Ascending aorta (tissue), 2 donors: ENCODE results near the gene ARHGAP30. TPM values are rescaled to one million over a fixed set of nuclear protein-coding genes. Genes with fewer than 3 reads are reported as not detected.
"Not testable (repeated sequence)": the region's sequence is repeated elsewhere in the genome, so short reads cannot be mapped to it uniquely, and the experiment has no call there.

Experiments
- DNase-seq, 2 donors: peaks; one replicate each; pipeline ENCODE4 v3.0.0-alpha.2; 2019; ENCODE audit warnings: low spot score in 2 of 2
- H3K27ac ChIP-seq, 2 donors: fragments of 200-600 bp; sonication (generic); one replicate each; pipeline ENCODE4 v1.5.1; 2016 to 2017; ENCODE audit warnings: mild to moderate bottlenecking in 1 of 2
- H3K27me3 ChIP-seq: fragments of 200-600 bp; sonication (generic); one replicate; pipeline ENCODE4 v1.5.1; 2017
- H3K36me3 ChIP-seq, 2 donors: fragments of 200-600 bp; sonication (generic); one replicate each; pipeline ENCODE4 v1.5.1; 2016
- H3K4me1 ChIP-seq, 2 donors: fragments of 200-600 bp; sonication (generic); one replicate each; pipeline ENCODE4 v1.5.1; 2016 to 2017; ENCODE audit warnings: mild to moderate bottlenecking in 1 of 2
- H3K4me3 ChIP-seq, 2 donors: fragments of 200-600 bp; sonication (generic); one replicate each; pipeline ENCODE4 v1.5.1; 2016 to 2017; ENCODE audit warnings: mild to moderate bottlenecking in 1 of 2
- H3K9me3 ChIP-seq, 2 donors: fragments of 200-600 bp; sonication (generic); one replicate each; pipeline ENCODE4 v1.5.1; 2016
- CTCF ChIP-seq, 3 experiments: fragments of 200-600 bp in 2 of 3; fragments of 450-650 bp in 1 of 3; sonication (generic) in 2 of 3; IDR thresholded peaks; one replicate each; pipeline ENCODE4 v1.5.1; 2016 to 2019; ENCODE audit warnings: antibody characterized with exemption in 3 of 3, mild to moderate bottlenecking in 1 of 3, moderate library complexity in 1 of 3
- intact Hi-C: fragments of 100-400 bp; cut with DNase I; formaldehyde crosslinking; loops from one replicate; pipeline ENCODE4 v1.15.1; 2023
- total RNA-seq: library from RNA; depleted of rRNA; stranded (reverse); fragments of >200 nt; gene quantifications from one replicate; pipeline ENCODE4 v1.1.0, GENCODE V29; 2016

The ARHGAP30 gene
- total RNA-seq, 1 donor from 2014 or later, result 14.7 TPM

DNA sequence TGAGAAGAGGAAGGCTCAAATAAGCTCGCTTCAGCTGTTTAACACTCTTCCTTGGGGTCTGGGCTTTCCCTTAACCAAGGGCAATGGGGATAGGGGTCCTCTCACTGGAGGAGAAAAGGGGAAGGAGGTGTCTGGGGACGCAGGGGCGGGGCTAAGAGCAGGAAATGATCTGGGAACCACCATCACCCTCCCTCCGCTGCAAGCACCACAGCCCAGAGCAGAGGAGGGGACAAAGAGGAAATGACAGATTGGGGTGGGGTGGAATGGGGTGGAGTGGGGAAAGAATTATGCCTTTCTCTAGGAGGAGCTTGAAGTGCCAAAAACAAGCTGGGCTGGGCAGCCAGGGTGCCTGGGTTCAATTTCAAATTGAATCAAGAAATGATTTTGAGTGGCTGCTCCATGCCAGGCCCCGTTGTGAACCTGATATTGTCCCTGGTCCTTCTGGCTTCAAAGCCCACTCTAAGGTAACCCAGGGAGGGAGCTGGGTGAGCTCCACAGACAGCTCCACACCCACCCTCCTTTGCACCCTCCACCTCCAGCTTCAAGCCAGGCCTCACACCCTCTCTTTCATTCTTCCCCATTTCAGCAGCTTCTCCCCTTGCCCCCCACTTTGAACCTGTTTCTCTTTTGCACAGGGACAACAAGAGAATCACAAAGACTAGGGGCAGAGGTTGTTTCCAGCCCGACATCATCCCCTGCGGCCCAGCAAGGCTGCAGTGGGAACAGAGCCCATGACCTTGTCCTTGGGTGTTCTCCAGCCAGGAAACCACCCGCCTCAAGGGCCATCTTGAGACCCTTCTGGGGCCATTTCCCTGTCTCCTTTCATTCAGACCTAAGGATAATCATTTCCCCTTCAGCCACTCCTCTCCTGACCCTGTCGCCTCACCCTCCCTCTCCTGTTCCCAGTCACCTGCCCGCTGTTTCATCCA, 1.1 kb downstream of the ARHGAP30 start:
- no peak for TF ChIP-seq CTCF (IDR thresholded peaks at IDR 0.05)
- Histone ChIP-seq H3K27me3 (no peaks in the 10 kb centered on the region), H3K27ac (peak overlapping the region; percentile 11 to 61), H3K9me3 (no peaks in the 10 kb centered on the region), H3K4me3 (peak overlapping the region in 1 of 2 donors; percentile 50), H3K4me1 (no peaks in the 10 kb centered on the region), H3K36me3 (no peaks in the 10 kb centered on the region)
- intact Hi-C loops, result no loop called here
- peak; percentile 58 to 76 for DNase-seq

DNA sequence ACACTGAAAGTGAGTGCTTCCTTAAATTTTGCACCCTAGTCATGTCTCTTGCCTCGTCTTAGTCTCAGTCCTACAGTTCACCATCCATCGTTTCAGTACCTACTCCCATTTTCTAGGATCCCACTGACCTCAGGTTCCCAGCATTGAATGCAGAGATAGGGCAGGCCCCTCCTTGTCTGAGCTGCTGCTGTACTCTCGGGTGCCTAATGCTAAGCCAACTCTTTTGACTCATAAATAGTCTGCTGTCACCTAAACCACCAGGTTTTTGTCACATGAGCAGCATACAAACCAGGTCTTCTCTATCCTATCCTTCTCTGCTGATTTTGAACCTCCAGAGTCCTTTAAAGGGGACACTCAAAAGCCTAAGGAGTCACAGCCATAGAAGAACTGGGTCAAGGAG, 3.0 kb downstream of the ARHGAP30 start:
- intact Hi-C loops, result no loop called here
- H3K4me1 ChIP-seq, result no peaks in the 10 kb centered on the region
- no peaks in the 10 kb centered on the region for H3K9me3 ChIP-seq
- no peaks in the 10 kb centered on the region for H3K27me3 ChIP-seq
- H3K4me3 ChIP-seq, result no peak overlapping the region
- no peak overlapping the region for H3K27ac ChIP-seq
- DNase-seq, result no peak
- no peak for TF ChIP-seq CTCF (IDR thresholded peaks at IDR 0.05)
- H3K36me3 ChIP-seq, result no peaks in the 10 kb centered on the region

GRCh38 chr1:161065681-161066080, 4.0 kb downstream of the ARHGAP30 start:
- H3K27me3 ChIP-seq, H3K9me3 ChIP-seq, H3K36me3 ChIP-seq, H3K4me3 ChIP-seq, H3K27ac ChIP-seq, H3K4me1 ChIP-seq, DNase-seq, intact Hi-C loops: not testable (repeated sequence)

DNA sequence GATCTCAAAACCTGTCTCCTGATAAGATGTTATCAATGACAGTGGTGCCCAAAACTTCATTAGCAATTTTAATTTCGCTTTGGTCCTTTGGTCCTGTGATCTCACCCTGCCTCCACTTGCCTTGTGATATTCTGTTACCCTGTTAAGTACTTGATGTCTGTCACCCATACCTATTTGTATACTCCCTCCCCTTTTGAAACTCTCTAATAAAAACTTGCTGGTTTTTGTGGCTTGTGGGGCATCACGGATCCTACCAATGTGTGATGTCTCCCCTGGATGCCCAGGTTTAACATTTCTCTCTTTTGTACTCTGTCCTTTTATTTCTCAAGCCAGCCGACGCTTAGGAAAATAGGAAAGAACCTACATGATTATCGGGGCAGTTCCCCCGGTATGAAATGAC, 5.8 kb downstream of the ARHGAP30 start:
- H3K36me3 ChIP-seq, H3K27ac ChIP-seq, H3K4me1 ChIP-seq, DNase-seq, H3K27me3 ChIP-seq, H3K4me3 ChIP-seq, intact Hi-C loops, H3K9me3 ChIP-seq: not testable (repeated sequence)

- intact Hi-C loops, result no loop called here
- no peaks in the 10 kb centered on the region for H3K9me3 ChIP-seq
These were observed 8.3 kb downstream of the ARHGAP30 start for GRCh38 chr1:161061419-161061818.

DNA sequence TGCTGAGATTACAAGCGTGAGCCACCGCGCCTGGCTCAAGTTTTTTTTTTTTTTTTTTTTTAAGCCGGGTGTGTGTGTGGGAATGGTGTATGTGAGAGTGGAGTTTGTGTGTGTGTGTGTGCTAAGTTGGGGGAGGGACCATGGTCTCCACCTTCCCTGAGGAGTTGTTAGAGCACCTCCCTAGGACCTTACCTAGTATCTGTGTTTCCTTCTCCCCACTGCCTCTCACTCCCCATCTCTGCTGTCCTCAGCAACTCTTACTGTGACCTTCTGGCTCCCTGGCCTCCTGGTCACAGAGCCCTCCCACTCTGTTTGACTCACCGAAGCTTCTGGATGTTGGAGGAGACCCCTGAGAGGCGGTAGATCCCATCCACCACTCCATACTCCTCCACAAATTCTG, 10.4 kb downstream of the ARHGAP30 start:
- Histone ChIP-seq H3K4me3 (no peak overlapping the region), H3K4me1 (no peaks in the 10 kb centered on the region), H3K27me3 (no peaks in the 10 kb centered on the region), H3K27ac (no peak overlapping the region), H3K36me3 (no peaks in the 10 kb centered on the region), H3K9me3 (no peaks in the 10 kb centered on the region)
- no peak for TF ChIP-seq CTCF (IDR thresholded peaks at IDR 0.05)
- intact Hi-C loops, result no loop called here
- DNase-seq, result no peak

More at GRCh38 chr1:161061419-161061818, 8.3 kb downstream of the ARHGAP30 start:
- no peak for TF ChIP-seq CTCF (IDR thresholded peaks at IDR 0.05)
- Histone ChIP-seq H3K4me1 (no peaks in the 10 kb centered on the region), H3K4me3 (no peak overlapping the region), H3K27me3 (no peaks in the 10 kb centered on the region), H3K36me3 (no peaks in the 10 kb centered on the region), H3K27ac (no peak overlapping the region)
- no peak for DNase-seq
